Skeletal muscle cell (primary cell): ENCODE data around the gene KIAA1217.

Source experiments
- DNase-seq: peaks from one replicate; pipeline ENCODE4 v3.0.0-alpha.2; 2010; ENCODE audit warnings: low read depth
- H3K4me3 ChIP-seq: 2 replicates; pipeline ENCODE4 v1.5.1; 2011; ENCODE audit warnings: low read depth, mild to moderate bottlenecking, control low read depth, low read length, moderate library complexity

The KIAA1217 gene

GRCh38 chr10:24208661-24209431 lies at the start of gene KIAA1217:
Gene KIAA1217, plus strand, starts transcription at chr10:24209138. Its CDS starts 56 bp downstream, at chr10:24209194.
- peak within 1 kb of the TSS; percentile 50 for H3K4me3 ChIP-seq
- no peak for DNase-seq

- H3K4me3 ChIP-seq, result no peak overlapping the region
- DNase-seq, result no peak
Measured at GRCh38 chr10:24162206-24162985, 46.5 kb upstream of the KIAA1217 start.

- DNase-seq, result no peak
- H3K4me3 ChIP-seq, result no peak overlapping the region
Measured at GRCh38 chr10:24163485-24163884, 45.5 kb upstream of the KIAA1217 start.

GRCh38 chr10:24168258-24169170 lies 40.4 kb upstream of the KIAA1217 start:
- no peak for DNase-seq
- no peak overlapping the region for H3K4me3 ChIP-seq

GRCh38 chr10:24170199-24170598 lies 38.7 kb upstream of the KIAA1217 start:
- no peak for DNase-seq

GRCh38 chr10:24172909-24173308 lies 36.0 kb upstream of the KIAA1217 start:
- DNase-seq, result no peak

More at GRCh38 chr10:24170199-24170598, 38.7 kb upstream of the KIAA1217 start:
- H3K4me3 ChIP-seq, result no peak overlapping the region

GRCh38 chr10:24174014-24174413 lies 34.9 kb upstream of the KIAA1217 start:
- H3K4me3 ChIP-seq, result no peak overlapping the region
- no peak for DNase-seq

More at GRCh38 chr10:24172909-24173308, 36.0 kb upstream of the KIAA1217 start:
- H3K4me3 ChIP-seq, result no peak overlapping the region

- no peak for DNase-seq
- H3K4me3 ChIP-seq, result no peak overlapping the region
Measured at GRCh38 chr10:24176658-24177057, 32.3 kb upstream of the KIAA1217 start.

GRCh38 chr10:24177636-24178035 lies 31.3 kb upstream of the KIAA1217 start:
- no peak for DNase-seq
- H3K4me3 ChIP-seq, result no peak overlapping the region

- no peak for DNase-seq
- no peak overlapping the region for H3K4me3 ChIP-seq
Measured at GRCh38 chr10:24180891-24181290, 28.0 kb upstream of the KIAA1217 start.

GRCh38 chr10:24184455-24184854 lies 24.5 kb upstream of the KIAA1217 start:
- no peak for DNase-seq

GRCh38 chr10:24193330-24193729 lies 15.6 kb upstream of the KIAA1217 start:
- no peak overlapping the region for H3K4me3 ChIP-seq
- no peak for DNase-seq

More at GRCh38 chr10:24184455-24184854, 24.5 kb upstream of the KIAA1217 start:
- no peak overlapping the region for H3K4me3 ChIP-seq

- H3K4me3 ChIP-seq, result no peak overlapping the region
- DNase-seq, result no peak
Measured at GRCh38 chr10:24197263-24197662, 11.7 kb upstream of the KIAA1217 start.

- no peak for DNase-seq
- no peak overlapping the region for H3K4me3 ChIP-seq
Measured at GRCh38 chr10:24201503-24202180, 7.3 kb upstream of the KIAA1217 start.

GRCh38 chr10:24202181-24202570 lies 6.8 kb upstream of the KIAA1217 start:
- DNase-seq, result no peak
- no peak overlapping the region for H3K4me3 ChIP-seq

- no peak for DNase-seq
- H3K4me3 ChIP-seq, result no peak overlapping the region
Measured at GRCh38 chr10:24205821-24206220, 3.1 kb upstream of the KIAA1217 start.

GRCh38 chr10:24206334-24206733 lies 2.6 kb upstream of the KIAA1217 start:
- H3K4me3 ChIP-seq, result no peak overlapping the region
- DNase-seq, result no peak

- DNase-seq, result no peak
- H3K4me3 ChIP-seq, result no peak overlapping the region
Measured at GRCh38 chr10:24206926-24207325, 2.0 kb upstream of the KIAA1217 start.

- no peak overlapping the region for H3K4me3 ChIP-seq
Measured at GRCh38 chr10:24207341-24207740, 1.6 kb upstream of the KIAA1217 start.

More at GRCh38 chr10:24207341-24207740, 1.6 kb upstream of the KIAA1217 start:
- DNase-seq, result no peak
